Measurements from ENCODE around the gene GDAP1L1.

- TF ChIP-seq EZH2 (IDR thresholded peaks at IDR 0.05; ENCODE audit: low read length, missing control alignments) (no peak), CTCF (conservative IDR thresholded peaks at IDR 0.05 in 1 of 2, IDR thresholded peaks at IDR 0.05 in 1 of 2; ENCODE audit: low read depth in 1 of 2, low read length in 2 of 2) (no peak)
Measured at GRCh38 chr20:44291754-44292153, 44.6 kb downstream of the GDAP1L1 start.
